ENCODE data around the gene SDR42E1. TPM values are rescaled to one million over a fixed set of nuclear protein-coding genes. Genes with fewer than 3 reads are reported as not detected.
A peak's percentile ranks its signal among the peaks of the same experiment; 100 is the strongest.

SDR42E1 gene
- total and polyA plus RNA-seq, 10 of the 15 experiments (the other 5 are each of a cell fraction or from before 2014, with no cell fraction given): 1.4 to 5.5 (median 2.3) TPM

GRCh38 chr16:82033006-82033405 lies 21.7 kb upstream of the SDR42E1 start:
- Histone ChIP-seq H3K36me3 (ENCODE audit: control insufficient read depth in 2 of 2, insufficient read depth in 2 of 2, low read length in 1 of 2) (no peaks in the 10 kb centered on the region), H4K20me1 (ENCODE audit: control insufficient read depth, insufficient read depth) (no peaks in the 10 kb centered on the region), H3K79me2 (ENCODE audit: control insufficient read depth, insufficient read depth, low read length) (no peaks in the 10 kb centered on the region), H3K4me2 (ENCODE audit: control insufficient read depth, insufficient read depth) (no peak overlapping the region), H3K9ac (ENCODE audit: control insufficient read depth, insufficient read depth, low read length) (no peak overlapping the region), H3K4me3 (no peak overlapping the region), H3K4me1 (ENCODE audit: control insufficient read depth, insufficient read depth, low read length) (no peaks in the 10 kb centered on the region), H3K9me3 (replicated peaks; ENCODE audit: control insufficient read depth, insufficient read depth, low read length) (no peaks in the 10 kb centered on the region), H3K27me3 (replicated peaks in 1 of 2; ENCODE audit: control insufficient read depth in 2 of 2, insufficient read depth in 2 of 2, low read length in 1 of 2) (peaks cover 0 to 3% of the 10 kb centered on the region in 2 experiments; a peak in 2 of 4 replicates), H3K27ac (ENCODE audit: control insufficient read depth, insufficient read depth) (no peak overlapping the region), H2AFZ (ENCODE audit: control insufficient read depth, low read depth, low read length) (no peak overlapping the region)
- WGBS (ENCODE audit: insufficient coverage, insufficient replicate concordance, low lambda C conversion rate, missing lambda C conversion rate): 53% methylated on average over 6 of the region's 6 CpGs
- no peak for ATAC-seq
- in situ Hi-C loops (cut with MboI) (no loop called here), intact Hi-C loops (cut with micrococcal nuclease; ENCODE audit: unreplicated experiment) (no loop called here)
- SMC1A ChIA-PET (ENCODE audit: uncharacterized antibody, unreplicated experiment): no interaction called here
- CTCF ChIA-PET: no interaction called here
- BruUV-seq (replicated peaks): no TSS peak
- POLR2A ChIA-PET: no interaction called here
- RAD21 ChIA-PET (ENCODE audit: unreplicated experiment): interaction anchor here (1.7 kb wide), 1 partner anchor 197 kb away, joined by 5 read pairs; no protein-coding TSS in a partner anchor
- no peak for TF ChIP-seq SUZ12 (IDR thresholded peaks at IDR 0.05; ENCODE audit: unreplicated experiment)
- FAIRE-seq: no peak
- no peak for DNase-seq (ENCODE audit: low read depth, low spot score)

GRCh38 chr16:82031116-82032084 lies 20.1 kb upstream of the SDR42E1 start:
- ChIA-PET RAD21 (ENCODE audit: unreplicated experiment) (interaction anchor here (1.7 kb wide), 1 partner anchor 199 kb away, joined by 5 read pairs; no protein-coding TSS in a partner anchor), SMC1A (ENCODE audit: uncharacterized antibody, unreplicated experiment) (no interaction called here), POLR2A (no interaction called here), CTCF (interaction anchor here (0.6 to 1.6 kb wide), 3 partner anchors 16 to 652 kb away, joined by 3 to 4 read pairs (median 4); no protein-coding TSS in a partner anchor)
- no peak overlapping the region for H3K4me3 ChIP-seq
- no peak for ATAC-seq
- peaks cover 0 to 3% of the 10 kb centered on the region in 2 experiments; a peak in 2 of 4 replicates for H3K27me3 ChIP-seq (replicated peaks in 1 of 2; ENCODE audit: control insufficient read depth in 2 of 2, insufficient read depth in 2 of 2, low read length in 1 of 2)
- H3K9ac ChIP-seq (ENCODE audit: control insufficient read depth, insufficient read depth, low read length): no peak overlapping the region
- in situ Hi-C loops (cut with MboI) (no loop called here), intact Hi-C loops (cut with micrococcal nuclease; ENCODE audit: unreplicated experiment) (loop anchor here (1.0 kb wide), 1 partner anchor 199 kb away; no protein-coding TSS in a partner anchor)
- H3K4me2 ChIP-seq (ENCODE audit: control insufficient read depth, insufficient read depth): no peak overlapping the region
- WGBS (ENCODE audit: insufficient coverage, insufficient replicate concordance, low lambda C conversion rate, missing lambda C conversion rate): 38% methylated on average over 13 of the region's 13 CpGs
- no peak overlapping the region for H3K27ac ChIP-seq (ENCODE audit: control insufficient read depth, insufficient read depth)
- H2AFZ ChIP-seq (ENCODE audit: control insufficient read depth, low read depth, low read length): no peak overlapping the region
- FAIRE-seq: peak; percentile 7
- H3K36me3 ChIP-seq (ENCODE audit: control insufficient read depth in 2 of 2, insufficient read depth in 2 of 2, low read length in 1 of 2): no peaks in the 10 kb centered on the region
- BruUV-seq (replicated peaks): no TSS peak
- no peak for DNase-seq (ENCODE audit: low read depth, low spot score)
- no peaks in the 10 kb centered on the region for H3K4me1 ChIP-seq (ENCODE audit: control insufficient read depth, insufficient read depth, low read length)
- no peaks in the 10 kb centered on the region for H3K79me2 ChIP-seq (ENCODE audit: control insufficient read depth, insufficient read depth, low read length)
- no peaks in the 10 kb centered on the region for H3K9me3 ChIP-seq (replicated peaks; ENCODE audit: control insufficient read depth, insufficient read depth, low read length)
- no peaks in the 10 kb centered on the region for H4K20me1 ChIP-seq (ENCODE audit: control insufficient read depth, insufficient read depth)
- TF ChIP-seq MAX (IDR thresholded peaks at IDR 0.05; ENCODE audit: low read depth, low read length) (no peak), ZNF592 (IDR thresholded peaks at IDR 0.05) (no peak), RAD21 (IDR thresholded peaks at IDR 0.05; ENCODE audit: insufficient read depth, low read depth, low read length) (peak; percentile 50), POLR2AphosphoS2 (IDR thresholded peaks at IDR 0.05; ENCODE audit: low read depth, low read length) (no peak), CTCF (IDR thresholded peaks at IDR 0.05 in 2 of 3, conservative IDR thresholded peaks at IDR 0.05 in 1 of 3; ENCODE audit: control insufficient read depth in 2 of 3, extremely low read depth in 1 of 3, insufficient read depth in 1 of 3, low read depth in 3 of 3, low read length in 3 of 3) (peak; percentile 30 to 43 (median 41); a peak in 5 of 6 replicates), PAX5 (IDR thresholded peaks at IDR 0.05; ENCODE audit: borderline replicate concordance, low read depth, low read length) (no peak), SMC3 (IDR thresholded peaks at IDR 0.05; ENCODE audit: borderline replicate concordance, low read length) (peak; percentile 41; the same call in 1 of the 2 replicates)
